K562 (cell line): ENCODE data around the gene ELF1. TPM values are rescaled to one million over a fixed set of nuclear protein-coding genes. Genes with fewer than 3 reads are reported as not detected.

Experiments
- DLX4 ChIP-seq: fragments of 250-450 bp; sonication (Bioruptor Pico); IDR thresholded peaks from 2 replicates; pipeline ENCODE4 v1.6.1; 2021; ENCODE audit warnings: mild to moderate bottlenecking
- EZH2 ChIP-seq: IDR thresholded peaks from 2 replicates; pipeline ENCODE4 v1.6.1; 2012; ENCODE audit warnings: low read depth, mild to moderate bottlenecking, inconsistent platforms, low read length, borderline replicate concordance
- MYBL2 ChIP-seq, 2 experiments: fragments of 450-650 bp in 1 of 2; sonication (generic) in 1 of 2; formaldehyde crosslinking in 1 of 2; IDR thresholded peaks; 2 replicates each; pipeline versions ENCODE4 v1.6.1 to v1.8.1; 2017 to 2022; ENCODE audit warnings: borderline replicate concordance in 1 of 2, inconsistent platforms in 1 of 2, low read depth in 1 of 2, mild to moderate bottlenecking in 1 of 2, missing genetic modification reagents in 1 of 2, moderate library complexity in 1 of 2
- NFE2L1 ChIP-seq: fragments of 450-650 bp; IDR thresholded peaks from 2 replicates; pipeline ENCODE4 v1.6.1; 2016; ENCODE audit warnings: missing genetic modification characterization, low read depth, mild to moderate bottlenecking, missing compliant biosample characterization, moderate library complexity, borderline replicate concordance
- PKNOX1 ChIP-seq: fragments of 450-650 bp; IDR thresholded peaks from 2 replicates; pipeline ENCODE4 v1.6.1; 2016
- REST ChIP-seq, 2 experiments: fragments of 450-650 bp; formaldehyde crosslinking in 1 of 2; IDR thresholded peaks; 2 replicates each; pipeline versions ENCODE4 v1.4.0 to v1.6.1; 2014 to 2020; ENCODE audit warnings: mild to moderate bottlenecking in 2 of 2, borderline replicate concordance in 1 of 2, low read depth in 1 of 2
- SMARCB1 ChIP-seq: IDR thresholded peaks from 2 replicates; pipeline ENCODE4 v1.6.1; 2011; ENCODE audit warnings: improper control_type of control experiment, low read depth; ENCODE audit not compliant: insufficient read length
- SRF ChIP-seq, 2 experiments: fragments of 250-450, 450-650 bp in 1 of 2; sonication (Bioruptor Pico) in 1 of 2; sonication (generic) in 1 of 2; formaldehyde crosslinking; IDR thresholded peaks; 2 replicates each; pipeline versions ENCODE4 v1.5.0 to v1.5.1; 2020 to 2022; ENCODE audit warnings: mild to moderate bottlenecking in 1 of 2, missing genetic modification reagents in 1 of 2
- TEAD4 ChIP-seq, 2 experiments: sonication (generic) in 1 of 2; formaldehyde crosslinking in 1 of 2; IDR thresholded peaks; 2 replicates each; pipeline versions ENCODE4 v1.6.1 to v1.8.0; 2012 to 2022; ENCODE audit warnings: borderline replicate concordance in 1 of 2, inconsistent platforms in 1 of 2, low read length in 1 of 2, mild to moderate bottlenecking in 1 of 2, missing genetic modification reagents in 1 of 2
- polyA plus RNA-seq, 8 experiments: library from polyadenylated mRNA; depleted of rRNA in 4 of 8; stranded (reverse) in 5 of 8; unstranded in 3 of 8; fragments of >200 nt; fragmentation: Nextera tagmentation in 2 of 8; fragmentation: Illumina TruSeq in 1 of 8; extraction: Ambion mirVana in 2 of 8; extraction: Trizol in 1 of 8; gene quantifications; 2 replicates each; pipeline versions ENCODE4 v1.2.1 to v1.2.3, GENCODE V29; 2011 to 2014; ENCODE audit warnings: inconsistent platforms in 1 of 8, missing spikeins in 1 of 8
- total RNA-seq, 7 experiments: library from RNA; depleted of rRNA in 6 of 7; stranded (reverse); fragments of >200 nt in 6 of 7; fragmentation: Illumina TruSeq in 2 of 7; extraction: Trizol in 2 of 7; gene quantifications; 2 replicates each; pipeline versions ENCODE4 v1.2.1 to v1.2.3, GENCODE V29; 2011 to 2021; ENCODE audit warnings: low replicate concordance in 1 of 7
- TF ChIP-seq, protein P1 (sequence below): fragments of 250-450 bp; sonication (Bioruptor Pico); IDR thresholded peaks from 2 replicates; pipeline ENCODE4 v1.9.0; 2021; ENCODE audit warnings: mild to moderate bottlenecking

ELF1 gene
- total and polyA plus RNA-seq, 9 of the 15 experiments (the other 6 are each of a cell fraction or from before 2014, with no cell fraction given): 24.7 to 54.4 (median 33.4) TPM

GRCh38 chr13:41028051-41028450 is 8.9 kb upstream of the ELF1 start (continued):
- TF ChIP-seq REST (IDR thresholded peaks at IDR 0.05; ENCODE audit: borderline replicate concordance) (no peak), REST (CRISPR knock-in tag; IDR thresholded peaks at IDR 0.05; ENCODE audit: low read depth) (no peak), SRF (CRISPR knock-in tag; IDR thresholded peaks at IDR 0.05) (no peak), EZH2 (no peak), NFE2L1 (tag) (no peak), MYBL2 (IDR thresholded peaks at IDR 0.05; ENCODE audit: low read depth) (no peak), MYBL2 (CRISPR knock-in tag; IDR thresholded peaks at IDR 0.05; ENCODE audit: borderline replicate concordance) (no peak), DLX4 (CRISPR knock-in tag) (no peak), SMARCB1 (no peak), TEAD4 (IDR thresholded peaks at IDR 0.05; ENCODE audit: low read length) (no peak), TEAD4 (CRISPR knock-in tag; IDR thresholded peaks at IDR 0.05; ENCODE audit: borderline replicate concordance) (no peak), PKNOX1 (no peak)
- TF ChIP-seq, protein P1, sequence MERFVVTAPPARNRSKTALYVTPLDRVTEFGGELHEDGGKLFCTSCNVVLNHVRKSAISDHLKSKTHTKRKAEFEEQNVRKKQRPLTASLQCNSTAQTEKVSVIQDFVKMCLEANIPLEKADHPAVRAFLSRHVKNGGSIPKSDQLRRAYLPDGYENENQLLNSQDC (CRISPR knock-in tag): no peak
